ENCODE measurements around the gene ADK.

ADK gene

GRCh38 chr10:74110120-74110519 is 40.9 kb upstream of the ADK start:
- no peaks in the 10 kb centered on the region for H3K9me3 ChIP-seq (ENCODE audit: insufficient read depth, low read depth, low read length)
- no peaks in the 10 kb centered on the region for H3K9me2 ChIP-seq (replicated peaks; ENCODE audit: low read depth, low read length)
- no peak overlapping the region for H3K4me3 ChIP-seq (ENCODE audit: low read length, poor library complexity, severe bottlenecking)
- no peaks in the 10 kb centered on the region for H3K4me1 ChIP-seq (ENCODE audit: insufficient read depth, low read length, poor library complexity, severe bottlenecking)
- TF ChIP-seq CTCF (conservative IDR thresholded peaks at IDR 0.05; ENCODE audit: low read length) (no peak), EZH2phosphoT487 (IDR thresholded peaks at IDR 0.05; ENCODE audit: borderline replicate concordance) (no peak)
- H4K20me1 ChIP-seq (ENCODE audit: insufficient read depth, low read length, poor library complexity, severe bottlenecking), result no peaks in the 10 kb centered on the region
- H3F3A ChIP-seq (ENCODE audit: low read depth), result no peaks in the 10 kb centered on the region
- H3K9ac ChIP-seq (ENCODE audit: low read depth, low read length, poor library complexity, severe bottlenecking), result no peak overlapping the region
- H3K36me3 ChIP-seq (ENCODE audit: insufficient read depth, low read length), result peaks cover 78% of the 10 kb centered on the region; the same call in 1 of the 2 replicates
- H2AFZ ChIP-seq (ENCODE audit: low read length), result no peak overlapping the region
- no peak overlapping the region for H3K4me2 ChIP-seq (ENCODE audit: low read depth, low read length, poor library complexity, severe bottlenecking)
- H3K27me3 ChIP-seq (ENCODE audit: insufficient read depth, low read length, poor library complexity, severe bottlenecking), result no peaks in the 10 kb centered on the region
- no peaks in the 10 kb centered on the region for H3K79me2 ChIP-seq (ENCODE audit: insufficient read depth, low read length)

GRCh38 chr10:74111799-74112198 is 39.2 kb upstream of the ADK start:
- Histone ChIP-seq H3F3A (ENCODE audit: low read depth) (no peaks in the 10 kb centered on the region), H3K4me3 (ENCODE audit: low read length, poor library complexity, severe bottlenecking) (no peak overlapping the region), H3K9me3 (ENCODE audit: insufficient read depth, low read depth, low read length) (no peaks in the 10 kb centered on the region), H3K9me2 (replicated peaks; ENCODE audit: low read depth, low read length) (no peaks in the 10 kb centered on the region), H4K20me1 (ENCODE audit: insufficient read depth, low read length, poor library complexity, severe bottlenecking) (no peaks in the 10 kb centered on the region), H2AFZ (ENCODE audit: low read length) (no peak overlapping the region), H3K4me1 (ENCODE audit: insufficient read depth, low read length, poor library complexity, severe bottlenecking) (no peaks in the 10 kb centered on the region), H3K4me2 (ENCODE audit: low read depth, low read length, poor library complexity, severe bottlenecking) (no peak overlapping the region), H3K27me3 (ENCODE audit: insufficient read depth, low read length, poor library complexity, severe bottlenecking) (no peaks in the 10 kb centered on the region), H3K9ac (ENCODE audit: low read depth, low read length, poor library complexity, severe bottlenecking) (no peak overlapping the region), H3K79me2 (ENCODE audit: insufficient read depth, low read length) (no peaks in the 10 kb centered on the region), H3K36me3 (ENCODE audit: insufficient read depth, low read length) (peaks cover 80% of the 10 kb centered on the region; the same call in 1 of the 2 replicates)
- no peak for TF ChIP-seq EZH2phosphoT487 (IDR thresholded peaks at IDR 0.05; ENCODE audit: borderline replicate concordance)
- no peak for TF ChIP-seq CTCF (conservative IDR thresholded peaks at IDR 0.05; ENCODE audit: low read length)

GRCh38 chr10:74113546-74113945 is 37.5 kb upstream of the ADK start:
- Histone ChIP-seq H3K9ac (ENCODE audit: low read depth, low read length, poor library complexity, severe bottlenecking) (no peak overlapping the region), H3K27me3 (ENCODE audit: insufficient read depth, low read length, poor library complexity, severe bottlenecking) (no peaks in the 10 kb centered on the region), H4K20me1 (ENCODE audit: insufficient read depth, low read length, poor library complexity, severe bottlenecking) (no peaks in the 10 kb centered on the region), H3K4me1 (ENCODE audit: insufficient read depth, low read length, poor library complexity, severe bottlenecking) (no peaks in the 10 kb centered on the region), H3K9me3 (ENCODE audit: insufficient read depth, low read depth, low read length) (no peaks in the 10 kb centered on the region), H3K36me3 (ENCODE audit: insufficient read depth, low read length) (peaks cover 86% of the 10 kb centered on the region; the same call in 1 of the 2 replicates), H3F3A (ENCODE audit: low read depth) (no peaks in the 10 kb centered on the region), H3K9me2 (replicated peaks; ENCODE audit: low read depth, low read length) (no peaks in the 10 kb centered on the region), H3K4me2 (ENCODE audit: low read depth, low read length, poor library complexity, severe bottlenecking) (no peak overlapping the region), H2AFZ (ENCODE audit: low read length) (no peak overlapping the region), H3K79me2 (ENCODE audit: insufficient read depth, low read length) (no peaks in the 10 kb centered on the region), H3K4me3 (ENCODE audit: low read length, poor library complexity, severe bottlenecking) (no peak overlapping the region)
- TF ChIP-seq CTCF (conservative IDR thresholded peaks at IDR 0.05; ENCODE audit: low read length) (no peak), EZH2phosphoT487 (IDR thresholded peaks at IDR 0.05; ENCODE audit: borderline replicate concordance) (no peak)

All from Loucy (cell line).